GM06990 (cell line): ENCODE data around the gene ZNF160.
"Not testable (repeated sequence)": the region's sequence is repeated elsewhere in the genome, so short reads cannot be mapped to it uniquely, and the experiment has no call there.

Source experiments
- DNase-seq: peaks from one replicate; pipeline ENCODE4 v3.0.0-alpha.2; 2011; ENCODE audit not compliant: insufficient read length; ENCODE audit errors: extremely low read depth
- H3K27me3 ChIP-seq: replicated peaks from 2 replicates; pipeline ENCODE4 v1.6.0; 2011; ENCODE audit warnings: low read length; ENCODE audit not compliant: control insufficient read depth, insufficient read depth
- H3K36me3 ChIP-seq: 2 replicates; pipeline ENCODE4 v1.5.1; 2011; ENCODE audit warnings: low read length; ENCODE audit not compliant: control insufficient read depth, insufficient read depth
- H3K4me3 ChIP-seq: replicated peaks from 2 replicates; pipeline ENCODE4 v1.5.1; 2011; ENCODE audit warnings: low read depth, mild to moderate bottlenecking, control low read depth, low read length
- TF ChIP-seq, protein P1 (sequence below): IDR thresholded peaks from 2 replicates; pipeline ENCODE4 v1.5.1; 2011; ENCODE audit warnings: low read length, control low read depth, mild to moderate bottlenecking, inconsistent platforms; ENCODE audit not compliant: insufficient read depth, poor library complexity, severe bottlenecking

Gene ZNF160

DNA sequence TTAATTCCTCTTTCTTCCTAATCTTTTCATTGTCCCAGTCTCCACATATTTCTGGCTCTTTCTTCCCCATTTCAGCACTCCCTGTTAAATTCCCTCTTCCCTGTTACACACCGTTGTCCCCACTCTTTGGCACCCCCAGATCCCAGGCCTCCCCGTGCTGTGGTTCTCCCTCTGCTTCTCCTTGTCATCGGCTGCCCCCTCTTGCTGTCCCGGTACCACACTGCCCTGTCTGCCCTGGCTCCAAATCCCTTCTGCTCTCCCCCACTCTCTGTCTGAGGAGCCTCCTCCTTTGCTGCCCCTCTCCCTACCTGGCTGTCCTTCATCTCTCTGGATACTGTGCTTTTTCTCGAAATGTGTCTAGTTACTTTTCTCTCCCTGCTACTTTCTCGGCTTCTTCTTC is 28.5 kb upstream of the ZNF160 start:
- no peak for DNase-seq
- Histone ChIP-seq H3K27me3 (no peaks in the 10 kb centered on the region), H3K4me3 (no peak overlapping the region), H3K36me3 (no peaks in the 10 kb centered on the region)
- TF ChIP-seq, protein P1, sequence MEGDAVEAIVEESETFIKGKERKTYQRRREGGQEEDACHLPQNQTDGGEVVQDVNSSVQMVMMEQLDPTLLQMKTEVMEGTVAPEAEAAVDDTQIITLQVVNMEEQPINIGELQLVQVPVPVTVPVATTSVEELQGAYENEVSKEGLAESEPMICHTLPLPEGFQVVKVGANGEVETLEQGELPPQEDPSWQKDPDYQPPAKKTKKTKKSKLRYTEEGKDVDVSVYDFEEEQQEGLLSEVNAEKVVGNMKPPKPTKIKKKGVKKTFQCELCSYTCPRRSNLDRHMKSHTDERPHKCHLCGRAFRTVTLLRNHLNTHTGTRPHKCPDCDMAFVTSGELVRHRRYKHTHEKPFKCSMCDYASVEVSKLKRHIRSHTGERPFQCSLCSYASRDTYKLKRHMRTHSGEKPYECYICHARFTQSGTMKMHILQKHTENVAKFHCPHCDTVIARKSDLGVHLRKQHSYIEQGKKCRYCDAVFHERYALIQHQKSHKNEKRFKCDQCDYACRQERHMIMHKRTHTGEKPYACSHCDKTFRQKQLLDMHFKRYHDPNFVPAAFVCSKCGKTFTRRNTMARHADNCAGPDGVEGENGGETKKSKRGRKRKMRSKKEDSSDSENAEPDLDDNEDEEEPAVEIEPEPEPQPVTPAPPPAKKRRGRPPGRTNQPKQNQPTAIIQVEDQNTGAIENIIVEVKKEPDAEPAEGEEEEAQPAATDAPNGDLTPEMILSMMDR, result no peak

DNA sequence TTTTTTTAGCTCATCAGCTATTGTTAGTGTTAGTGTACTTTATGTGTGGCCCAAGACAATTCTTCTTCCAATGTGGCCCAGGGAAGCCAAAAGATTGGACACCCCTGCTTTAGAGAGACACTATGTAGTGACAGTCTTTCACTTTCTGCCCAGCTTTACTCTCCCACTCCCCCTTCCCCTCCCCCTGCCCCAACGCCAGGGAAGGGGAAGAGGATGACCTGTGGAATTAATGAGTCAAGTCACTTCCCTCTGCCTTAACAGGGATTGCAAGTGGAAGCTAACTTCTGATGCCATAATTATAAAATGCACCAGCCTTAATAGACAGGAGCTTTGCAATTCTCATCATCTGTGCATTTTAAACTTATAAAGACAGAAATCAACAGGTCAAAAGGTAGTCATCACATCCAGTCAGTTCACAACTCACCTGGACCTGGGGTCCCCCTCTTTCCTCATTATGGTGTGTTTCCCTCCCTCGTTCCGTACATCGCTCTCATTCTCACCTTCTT is 27.9 kb upstream of the ZNF160 start:
- no peak for DNase-seq
- TF ChIP-seq, protein P1, result no peak
- H3K36me3 ChIP-seq, result no peaks in the 10 kb centered on the region; the same call in 1 of the 2 replicates
- H3K4me3 ChIP-seq, result no peak overlapping the region
- no peaks in the 10 kb centered on the region for H3K27me3 ChIP-seq

DNA sequence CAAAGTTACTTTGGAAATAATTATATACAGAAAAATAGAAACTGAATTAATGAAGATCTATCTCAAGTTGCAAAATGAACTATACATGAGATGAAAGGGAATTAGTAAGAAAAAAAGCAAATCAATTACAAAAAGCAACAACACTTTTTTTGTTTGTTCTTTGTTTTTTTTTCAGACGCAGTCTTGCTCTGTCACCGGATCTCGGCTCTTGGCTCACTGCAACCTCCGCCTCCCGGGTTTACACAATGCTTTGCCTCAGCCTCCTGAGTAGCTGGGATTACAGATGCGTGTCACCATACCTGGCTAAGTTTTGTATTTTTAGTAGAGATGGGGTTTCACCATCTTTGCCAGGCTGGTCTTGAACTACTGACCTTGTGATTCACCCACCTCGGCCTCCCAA is 27.3 kb upstream of the ZNF160 start:
- TF ChIP-seq, protein P1, result no peak
- H3K36me3 ChIP-seq, result no peaks in the 10 kb centered on the region; the same call in 1 of the 2 replicates

DNA sequence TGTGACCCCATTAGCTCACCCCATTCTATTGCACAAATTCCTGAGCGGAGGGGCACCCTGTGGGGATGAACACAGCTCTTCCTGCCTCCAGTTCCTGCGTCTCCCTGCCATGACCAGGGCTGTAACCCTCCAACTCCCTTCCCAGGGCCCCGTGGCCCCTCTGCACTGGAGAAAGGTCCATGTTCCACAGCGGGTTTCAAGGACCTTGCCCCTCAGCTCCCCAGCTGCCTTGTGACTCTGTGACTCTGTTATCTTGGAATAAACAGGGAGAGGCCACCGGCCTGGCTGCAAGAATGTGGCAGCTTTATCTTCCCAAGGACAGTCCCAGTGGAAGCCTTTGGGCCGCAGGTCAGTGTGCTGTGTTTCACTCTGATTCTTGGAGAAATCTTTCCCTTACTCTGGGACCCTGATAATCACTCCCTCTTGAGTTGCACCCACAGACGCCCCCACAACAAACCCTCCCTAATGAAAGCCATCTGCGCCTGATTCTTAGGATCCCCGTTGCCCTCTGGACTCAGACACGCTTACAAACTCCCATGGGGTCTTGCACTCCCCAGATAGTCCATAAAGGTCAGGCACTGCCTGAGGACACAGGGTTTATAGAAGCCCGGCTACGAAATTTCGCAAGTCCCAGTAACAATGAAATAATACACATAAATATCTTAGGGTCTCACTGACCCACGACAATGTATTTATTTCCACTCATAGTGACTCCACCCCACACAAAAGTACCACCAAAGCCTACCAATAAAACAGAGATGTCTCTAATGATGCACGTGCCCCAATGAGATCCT is 23.7 kb upstream of the ZNF160 start:
- not testable (repeated sequence) for H3K27me3 ChIP-seq, DNase-seq, H3K36me3 ChIP-seq, H3K4me3 ChIP-seq

More for the DNA sequence above, 27.3 kb upstream of the ZNF160 start:
- H3K27me3 ChIP-seq, result no peaks in the 10 kb centered on the region
- no peak overlapping the region for H3K4me3 ChIP-seq
- DNase-seq, result no peak

DNA sequence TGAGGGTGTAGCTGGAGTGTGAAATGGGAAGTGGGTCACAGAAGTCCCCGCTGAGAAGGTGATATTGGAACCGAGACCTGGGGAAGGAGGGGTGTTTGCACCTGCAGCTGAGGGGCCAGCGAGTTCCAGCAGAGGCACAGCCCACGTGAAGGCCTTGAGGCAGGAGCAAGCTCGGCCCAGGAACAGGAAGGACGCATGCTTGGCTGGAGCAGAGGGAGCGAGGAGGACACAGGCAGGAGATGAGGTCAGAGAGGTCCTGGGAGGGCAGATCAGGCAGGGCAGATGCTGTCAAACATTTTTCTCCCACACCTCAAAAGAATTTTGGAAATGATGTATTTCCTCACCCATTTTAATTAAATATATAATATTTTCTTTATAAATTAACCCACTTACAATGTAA is 20.2 kb upstream of the ZNF160 start:
- Histone ChIP-seq H3K4me3 (no peak overlapping the region), H3K27me3 (no peaks in the 10 kb centered on the region), H3K36me3 (no peaks in the 10 kb centered on the region; the same call in 1 of the 2 replicates)
- TF ChIP-seq, protein P1, result no peak
- DNase-seq, result no peak

DNA sequence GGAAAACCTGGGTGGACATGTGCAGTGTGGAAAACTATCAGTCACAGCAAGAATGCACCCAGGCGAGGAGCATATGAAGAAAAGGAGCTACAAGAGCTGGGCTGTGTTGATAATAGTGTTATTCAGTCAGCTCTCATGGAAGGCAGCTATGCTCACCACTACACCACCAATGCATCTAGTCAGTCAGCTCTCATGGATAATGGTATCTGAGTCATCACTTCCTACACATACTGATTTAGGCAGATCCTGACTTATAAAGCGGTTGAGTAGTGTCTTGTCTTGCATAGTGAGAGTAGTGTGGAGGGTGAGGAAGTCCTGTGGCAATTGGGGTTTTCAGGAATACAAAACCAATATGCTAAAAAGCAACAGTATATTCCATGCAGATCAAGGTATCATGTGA is 9.1 kb upstream of the ZNF160 start:
- no peaks in the 10 kb centered on the region for H3K27me3 ChIP-seq
- TF ChIP-seq, protein P1, result no peak
- DNase-seq, result no peak
- no peaks in the 10 kb centered on the region for H3K36me3 ChIP-seq
- no peak overlapping the region for H3K4me3 ChIP-seq
